GM19324 (cell line): ENCODE measurements around the gene COX5B.
"Not testable (repeated sequence)": the region's sequence is repeated elsewhere in the genome, so short reads cannot be mapped to it uniquely, and the experiment has no call there.

Experiments used
- ATAC-seq: cut with Tn5 transposase; IDR thresholded peaks from one replicate; pipeline ENCODE4 v1.9.1; 2021; ENCODE audit warnings: mild to moderate bottlenecking, moderate library complexity; ENCODE audit not compliant: unreplicated experiment, low FRiP score

COX5B gene, protein sequence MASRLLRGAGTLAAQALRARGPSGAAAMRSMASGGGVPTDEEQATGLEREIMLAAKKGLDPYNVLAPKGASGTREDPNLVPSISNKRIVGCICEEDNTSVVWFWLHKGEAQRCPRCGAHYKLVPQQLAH

GRCh38 chr2:97645695-97646629 is at the start of gene COX5B:
TSS of gene COX5B (plus strand) at chr2:97646062. CDS start at chr2:97646087, 25 bp downstream.
- ATAC-seq, result peak; percentile 98

DNA sequence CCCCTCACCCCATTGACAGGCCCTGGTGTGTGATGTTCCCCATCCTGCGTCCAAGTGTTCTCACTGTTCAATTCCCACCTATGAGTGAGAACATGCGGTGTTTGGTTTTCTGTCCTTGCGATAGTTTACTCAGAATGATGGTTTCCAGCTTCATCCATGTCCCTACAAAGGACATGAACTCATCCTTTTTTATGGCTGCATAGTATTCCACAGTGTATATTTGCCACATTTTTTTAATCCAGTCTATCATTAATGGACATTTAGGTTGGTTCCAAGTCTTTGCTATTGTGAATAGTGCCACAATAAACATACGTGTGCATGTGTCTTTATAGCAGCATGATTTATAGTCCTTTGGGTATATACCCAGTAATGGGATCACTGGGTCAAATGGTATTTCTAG is 49.7 kb upstream of the COX5B start:
- ATAC-seq, result not testable (repeated sequence)

GRCh38 chr2:97601537-97601936 is 44.3 kb upstream of the COX5B start:
- not testable (repeated sequence) for ATAC-seq

DNA sequence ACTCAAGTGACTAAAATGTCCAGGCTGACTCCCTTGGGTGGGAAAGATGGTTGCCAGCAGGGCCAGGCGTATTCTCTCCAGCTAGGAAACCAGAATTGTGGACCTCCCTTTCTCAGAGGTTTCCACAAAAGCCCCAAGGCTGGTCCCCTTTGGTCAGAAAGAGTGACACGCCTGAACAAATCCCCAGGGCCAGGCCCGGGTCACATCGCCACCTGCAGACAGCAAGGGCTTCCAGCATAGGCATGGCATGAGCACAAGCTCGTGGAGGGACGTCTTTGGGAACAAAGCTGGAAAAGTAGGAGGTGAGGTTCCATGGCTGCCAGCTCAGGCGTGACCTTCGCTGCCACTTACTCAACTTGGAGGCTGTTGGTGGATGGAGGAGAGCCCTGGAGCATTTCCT is 40.8 kb upstream of the COX5B start:
- ATAC-seq, result not testable (repeated sequence)

DNA sequence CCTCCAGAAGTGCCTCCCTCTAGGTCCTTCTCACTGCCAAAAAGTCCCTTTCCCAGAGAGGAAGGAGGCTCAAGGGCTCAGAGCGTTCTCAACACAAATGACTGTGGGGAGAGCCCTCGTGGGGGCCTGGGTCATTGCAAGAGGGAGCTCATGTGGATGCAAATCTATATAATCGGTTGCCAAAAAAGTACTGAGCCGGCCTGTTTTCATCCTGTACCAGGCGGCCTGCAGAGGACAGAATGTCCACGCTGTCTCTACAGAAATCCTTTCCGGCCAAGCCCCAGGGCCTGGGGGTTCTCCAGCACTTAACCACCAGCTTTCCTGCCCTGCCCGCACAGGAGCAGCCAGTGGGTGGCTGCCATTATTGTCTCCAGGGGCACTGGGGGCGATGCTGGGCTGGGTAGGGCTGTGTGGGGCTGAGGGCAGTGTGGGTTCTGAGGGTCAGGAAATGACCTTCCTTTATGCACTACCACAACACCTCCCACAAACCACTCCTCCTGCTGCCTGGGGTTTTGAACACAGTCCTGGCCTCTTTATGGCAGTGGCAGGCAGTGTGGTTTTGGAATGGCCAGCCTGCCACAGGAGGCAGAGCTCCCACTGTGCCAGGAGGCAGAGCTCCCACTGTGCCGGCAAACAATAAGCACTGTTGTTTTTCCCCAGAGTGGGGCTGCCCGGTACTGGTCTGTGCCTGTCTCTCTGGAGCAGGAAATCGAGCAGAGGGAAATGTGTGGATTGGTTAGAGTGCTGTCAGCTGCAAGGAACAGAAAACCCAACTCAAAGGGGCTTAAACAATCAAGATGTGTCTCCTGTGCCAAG is 40.1 kb upstream of the COX5B start:
- ATAC-seq, result not testable (repeated sequence)

DNA sequence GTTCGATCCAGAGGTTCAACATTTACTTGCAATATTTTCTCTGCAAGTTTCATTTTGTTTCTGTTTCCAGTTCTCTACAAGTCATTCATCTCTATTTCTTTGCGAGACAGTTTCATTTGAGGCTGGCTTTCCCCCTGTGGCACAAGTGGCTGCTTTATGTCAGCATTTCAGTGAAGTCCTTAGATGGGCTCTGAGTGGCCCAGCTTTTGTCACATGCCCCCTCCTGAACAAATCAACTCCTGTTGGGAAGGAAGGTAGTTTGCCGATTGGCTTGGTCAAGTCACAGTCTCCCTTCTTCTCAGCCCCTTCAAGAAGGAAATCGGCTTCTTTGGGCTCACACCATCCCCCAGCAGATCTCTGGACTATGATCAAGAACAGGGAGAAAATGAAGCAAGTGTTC is 37.1 kb upstream of the COX5B start:
- not testable (repeated sequence) for ATAC-seq

GRCh38 chr2:97611895-97612294 is 34.0 kb upstream of the COX5B start:
- not testable (repeated sequence) for ATAC-seq

DNA sequence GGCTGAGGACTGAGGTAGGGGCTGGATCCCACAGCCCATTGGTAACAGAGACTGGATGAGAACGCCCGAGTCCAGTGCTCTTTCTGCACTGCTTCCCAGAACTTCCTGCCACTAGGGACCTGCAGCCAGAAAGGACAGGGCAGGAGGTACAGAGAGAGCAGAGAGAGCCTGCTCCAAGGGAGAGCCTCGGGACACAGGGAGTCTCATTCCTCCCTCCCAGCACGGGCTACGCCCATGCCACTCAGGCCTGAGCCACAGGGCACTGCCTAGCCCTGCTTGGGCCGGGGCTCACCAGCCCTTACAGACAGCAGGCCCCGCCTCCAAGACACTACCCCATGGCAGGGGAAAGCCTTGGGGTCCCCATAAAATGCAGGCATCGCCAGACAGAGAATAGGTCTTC is 30.1 kb upstream of the COX5B start:
- ATAC-seq, result not testable (repeated sequence)

- no peak for ATAC-seq
Measured at GRCh38 chr2:97617911-97618310, 28.0 kb upstream of the COX5B start.

DNA sequence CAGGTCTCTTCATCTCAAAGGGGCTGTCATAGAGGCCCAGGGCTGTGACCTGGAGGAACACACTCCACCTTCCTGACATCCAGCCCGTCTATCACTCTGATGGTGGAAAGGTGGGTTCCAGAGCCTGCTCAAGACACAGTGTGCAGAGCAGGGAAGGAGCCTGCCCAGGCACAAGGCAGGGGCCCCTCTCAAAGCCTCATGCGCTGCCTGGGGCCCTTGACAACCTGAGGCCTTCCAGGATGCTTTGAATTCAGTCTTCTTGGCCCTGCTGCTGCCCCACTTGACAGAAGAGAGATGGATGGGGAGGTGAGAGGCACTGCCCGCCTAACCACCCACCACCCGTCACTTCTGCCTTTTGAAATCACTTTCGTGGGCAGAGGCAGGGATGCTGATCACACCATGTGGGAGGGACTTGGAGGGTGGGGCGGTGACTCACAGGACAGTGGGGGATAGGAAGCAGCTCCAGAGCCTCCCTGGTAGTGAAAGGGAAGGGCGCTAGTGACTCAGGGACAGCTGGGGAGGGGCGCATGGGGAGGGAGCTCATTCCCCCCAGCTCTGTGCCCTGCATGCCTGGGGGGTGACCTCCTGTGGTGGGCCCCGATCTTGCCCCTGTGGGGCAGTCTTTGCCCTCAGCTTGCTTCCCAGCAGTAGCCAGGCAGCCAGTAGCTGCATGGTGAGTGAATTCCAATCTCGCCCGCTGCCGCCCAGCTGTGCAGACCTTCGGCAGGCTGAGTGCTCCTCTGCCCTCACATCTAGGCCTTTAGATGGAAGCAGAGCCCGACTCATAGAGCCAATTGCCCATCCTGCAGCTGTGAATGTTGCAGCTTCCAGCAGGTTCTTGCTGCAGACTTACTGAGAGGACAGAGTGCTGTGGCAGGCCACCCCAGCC is 26.7 kb upstream of the COX5B start:
- not testable (repeated sequence) for ATAC-seq

DNA sequence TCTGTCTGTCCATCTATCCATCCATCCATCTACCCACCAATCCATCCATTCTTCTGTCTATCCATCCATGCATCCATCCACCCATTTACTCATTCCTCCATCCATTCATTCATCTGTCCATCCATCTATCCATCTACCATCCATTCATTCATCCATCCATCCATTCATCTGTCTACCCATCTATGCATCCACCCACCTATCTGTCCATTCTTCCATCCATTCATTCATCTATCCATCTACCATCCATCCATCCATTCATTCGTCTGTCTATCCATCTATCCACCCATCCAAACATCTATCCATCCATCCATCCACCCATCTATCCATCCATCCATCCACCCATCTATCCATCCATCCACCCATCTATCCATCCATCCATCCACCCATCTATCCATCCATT is 25.4 kb upstream of the COX5B start:
- not testable (repeated sequence) for ATAC-seq

DNA sequence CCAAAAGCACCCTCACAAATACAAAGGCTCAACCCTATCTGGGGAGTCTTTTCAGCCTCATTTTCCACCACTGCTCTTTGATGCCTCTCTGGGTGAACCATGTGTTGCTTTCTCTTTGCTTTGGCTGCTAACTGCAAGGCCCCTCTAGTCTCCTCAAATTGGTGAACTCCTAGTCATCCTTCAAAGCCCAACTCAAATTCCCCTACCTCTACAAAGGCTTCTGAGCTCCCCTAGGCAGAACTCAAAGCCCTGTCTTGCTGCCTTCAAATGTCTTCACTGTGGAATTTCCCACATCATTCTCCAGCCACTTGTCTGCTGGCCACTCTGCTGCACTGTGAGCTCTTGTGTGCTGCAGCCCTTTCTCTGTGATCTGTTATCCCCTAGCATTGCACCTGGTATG is 22.9 kb upstream of the COX5B start:
- not testable (repeated sequence) for ATAC-seq

DNA sequence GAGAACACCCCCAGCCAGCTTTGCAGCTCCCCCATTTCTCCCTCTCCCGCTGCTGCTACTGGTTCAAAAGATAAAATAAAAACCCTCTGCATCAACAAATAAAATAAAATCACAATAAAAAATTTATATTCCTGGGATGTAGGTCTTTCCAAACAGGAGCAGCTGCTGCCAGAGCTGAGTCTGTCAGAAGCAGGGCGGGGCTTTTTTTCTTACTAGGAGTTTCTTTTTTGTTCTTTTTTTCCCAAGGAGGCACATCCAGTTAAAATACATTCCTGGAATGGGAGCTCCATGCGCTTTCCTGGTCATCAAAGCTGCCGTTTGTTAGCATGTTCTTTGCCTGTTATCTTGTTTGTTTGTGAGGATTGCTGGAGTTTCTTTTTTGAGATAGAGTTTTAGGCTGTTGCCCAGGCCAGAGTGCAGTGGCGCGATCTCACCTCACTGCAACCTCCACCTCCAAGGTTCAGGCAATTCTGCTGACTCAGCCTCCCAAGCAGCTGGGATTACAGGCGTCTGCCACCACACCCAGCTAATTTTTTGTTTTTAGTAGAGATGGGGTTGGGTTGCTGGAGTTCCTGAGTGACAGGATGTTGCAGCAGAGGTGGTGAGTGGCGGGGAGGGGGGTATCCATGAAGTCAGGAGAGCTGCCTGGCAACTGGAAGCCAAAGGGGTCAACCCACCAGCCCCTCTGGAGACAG is 20.4 kb upstream of the COX5B start:
- not testable (repeated sequence) for ATAC-seq

DNA sequence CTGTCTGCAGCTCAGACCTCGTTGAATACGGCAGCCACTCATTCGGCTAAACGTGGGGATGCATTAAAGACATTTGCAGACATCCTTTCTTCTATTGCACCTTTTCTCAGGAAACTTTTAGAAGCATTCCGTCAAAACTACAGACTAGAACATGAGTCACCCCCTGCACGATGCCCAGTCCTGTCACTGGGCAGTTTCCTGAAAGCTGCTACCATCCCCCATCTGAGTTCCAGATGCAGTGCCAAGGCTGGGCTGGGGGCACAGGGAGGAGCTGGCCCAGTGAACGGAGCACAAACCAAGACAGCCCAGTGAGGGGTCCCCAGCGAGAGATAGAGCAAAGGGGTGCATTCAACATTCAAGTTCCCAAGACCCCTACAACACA is 19.8 kb upstream of the COX5B start:
- not testable (repeated sequence) for ATAC-seq

- ATAC-seq, result no peak
Measured at GRCh38 chr2:97644023-97644717, 1.7 kb upstream of the COX5B start.

DNA sequence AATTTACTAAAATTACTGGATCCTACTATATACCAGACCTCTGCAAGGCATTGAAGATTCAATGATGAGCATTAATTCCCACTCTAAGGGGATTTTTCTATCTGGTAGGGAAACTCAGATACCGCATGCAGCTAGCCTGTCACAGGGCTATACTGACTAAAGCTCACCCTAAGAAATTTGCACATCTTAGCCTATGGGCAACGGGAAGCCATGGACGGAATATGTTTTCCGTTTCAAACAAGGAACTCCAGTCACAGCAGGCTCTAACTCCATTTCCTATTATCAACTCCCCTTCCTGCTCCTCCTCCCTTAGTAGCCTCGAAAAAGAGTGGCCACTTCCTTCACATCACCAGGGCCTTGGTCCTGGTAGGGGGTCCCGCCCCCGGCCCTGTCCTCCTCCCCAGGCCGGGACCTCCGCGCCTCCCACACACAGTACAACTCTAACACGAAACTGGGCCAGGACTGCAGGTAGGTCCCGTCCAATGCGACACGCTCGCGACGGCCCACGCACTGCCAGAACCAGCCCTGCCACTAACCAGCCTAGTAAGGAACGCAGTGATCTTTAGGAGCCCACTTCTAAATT is 659 bp upstream of the COX5B start:
- ATAC-seq, result peak; percentile 35

GRCh38 chr2:97646977-97647376 is 1.1 kb downstream of the COX5B start:
- ATAC-seq, result no peak

GRCh38 chr2:97651114-97651513 is 5.3 kb downstream of the COX5B start:
- no peak for ATAC-seq
